GM12878 (cell line): ENCODE data around the gene FAM241A. TPM values are rescaled to one million over a fixed set of nuclear protein-coding genes. Genes with fewer than 3 reads are reported as not detected.
"Not testable (repeated sequence)": the region's sequence is repeated elsewhere in the genome, so short reads cannot be mapped to it uniquely, and the experiment has no call there.

Experiments used
- ATAC-seq: fragments of 200-7000 bp; cut with Tn5 transposase; 3 replicates; pipeline ENCODE4 v1.9.1; 2020; ENCODE audit warnings: mild to moderate bottlenecking, moderate library complexity
- BruUV-seq: library from RNA; stranded (reverse); fragments of 400-500 nt; replicated peaks from 2 replicates; lab custom pipeline; 2021; lab: Mats Ljungman, UMichigan
- CTCF ChIA-PET: fragments of 300-600 bp; sonication (Branson Sonifier 250); formaldehyde crosslinking; extraction: SDS; loops from one replicate; lab custom pipeline; 2021; ENCODE audit warnings: inconsistent platforms; lab: Yijun Ruan, JAX
- POLR2A ChIA-PET: fragments of 350-600 bp; formaldehyde crosslinking; extraction: SDS; loops from one replicate; lab custom pipeline; 2021; ENCODE audit warnings: inconsistent platforms; lab: Charles Lee
- RAD21 ChIA-PET: fragments of 300-600 bp; sonication (Branson Sonifier 250); formaldehyde crosslinking; loops from one replicate; lab custom pipeline; 2023; ENCODE audit warnings: antibody characterized with exemption; ENCODE audit not compliant: unreplicated experiment; lab: Charles Lee
- SMC1A ChIA-PET: fragments of 300-600 bp; sonication (Branson Sonifier 250); formaldehyde crosslinking; loops from one replicate; lab custom pipeline; 2023; ENCODE audit not compliant: unreplicated experiment, uncharacterized antibody; lab: Charles Lee
- DNase-seq: peaks from one replicate; pipeline ENCODE4 v3.0.0-alpha.2; 2011; ENCODE audit warnings: low read depth, low spot score
- FAIRE-seq: peaks from 3 replicates; lab custom pipeline; 2011; peaks lifted over from hg19 to GRCh38; lab: Jason Lieb, UNC
- H2AFZ ChIP-seq: 2 replicates; pipeline ENCODE4 v1.6.0; 2011; ENCODE audit warnings: low read depth, low read length, control low read depth; ENCODE audit not compliant: control insufficient read depth
- H3K27ac ChIP-seq: 2 replicates; pipeline ENCODE4 v1.5.1; 2011; ENCODE audit warnings: control low read depth; ENCODE audit not compliant: control insufficient read depth, insufficient read depth
- H3K27me3 ChIP-seq, 2 experiments: replicated peaks in 1 of 2; 2 replicates each; pipeline versions ENCODE4 v1.6.0 to v1.6.1; 2011; ENCODE audit warnings: low read length in 1 of 2; ENCODE audit not compliant: control insufficient read depth in 2 of 2, insufficient read depth in 2 of 2
- H3K36me3 ChIP-seq, 2 experiments: 2 replicates each; pipeline ENCODE4 v1.5.1; 2011; ENCODE audit warnings: low read length in 1 of 2; ENCODE audit not compliant: control insufficient read depth in 2 of 2, insufficient read depth in 2 of 2
- H3K4me1 ChIP-seq: 2 replicates; pipeline ENCODE4 v1.6.1; 2011; ENCODE audit warnings: mild to moderate bottlenecking, low read length, moderate library complexity, mixed read lengths; ENCODE audit not compliant: control insufficient read depth, insufficient read depth
- H3K4me2 ChIP-seq: 2 replicates; pipeline ENCODE4 v1.6.0; 2011; ENCODE audit warnings: control low read depth; ENCODE audit not compliant: control insufficient read depth, insufficient read depth
- H3K4me3 ChIP-seq: fragments of 200-600 bp; sonication (generic); 2 replicates; pipeline ENCODE4 v1.5.1; 2016
- H3K79me2 ChIP-seq: 2 replicates; pipeline ENCODE4 v1.6.0; 2011; ENCODE audit warnings: low read length; ENCODE audit not compliant: control insufficient read depth, insufficient read depth
- H3K9ac ChIP-seq: 2 replicates; pipeline ENCODE4 v1.8.0; 2011; ENCODE audit warnings: low read length, control low read depth, mixed read lengths; ENCODE audit not compliant: control insufficient read depth, insufficient read depth
- H3K9me3 ChIP-seq: replicated peaks from 3 replicates; pipeline ENCODE4 v1.5.1; 2011; ENCODE audit warnings: mild to moderate bottlenecking, low read length; ENCODE audit not compliant: control insufficient read depth, insufficient read depth
- H4K20me1 ChIP-seq: 2 replicates; pipeline ENCODE4 v1.6.0; 2011; ENCODE audit not compliant: control insufficient read depth, insufficient read depth
- BRCA1 ChIP-seq: IDR thresholded peaks from 2 replicates; pipeline ENCODE4 v1.6.1; 2011; ENCODE audit warnings: low read depth, low read length, improper control_type of control experiment
- EZH2 ChIP-seq: IDR thresholded peaks from 2 replicates; pipeline ENCODE4 v1.6.1; 2012; ENCODE audit warnings: low read depth, mild to moderate bottlenecking, control low read depth, inconsistent platforms, low read length, borderline replicate concordance; ENCODE audit not compliant: control insufficient read depth
- POLR2AphosphoS2 ChIP-seq: IDR thresholded peaks from 2 replicates; pipeline ENCODE4 v1.6.1; 2011; ENCODE audit warnings: low read depth, mild to moderate bottlenecking, low read length, improper control_type of control experiment, moderate library complexity
- SMAD5 ChIP-seq: IDR thresholded peaks from 2 replicates; pipeline ENCODE4 v1.6.1; 2016; ENCODE audit warnings: antibody characterized with exemption, low read depth
- SP1 ChIP-seq: IDR thresholded peaks from one replicate; pipeline ENCODE4 v1.6.1; 2011; ENCODE audit warnings: low read depth, low read length
- STAT1 ChIP-seq: fragments of 450-650 bp; conservative IDR thresholded peaks from 2 replicates; pipeline ENCODE4 v1.6.1; 2014; ENCODE audit warnings: antibody characterized with exemption, mild to moderate bottlenecking
- ZNF622 ChIP-seq: fragments of 450-650 bp; IDR thresholded peaks from 2 replicates; pipeline ENCODE4 v1.6.1; 2017; ENCODE audit warnings: mild to moderate bottlenecking, inconsistent platforms
- WGBS: methylation state at CpG from one replicate; pipeline ENCODE4 v1.1.6; 2016; ENCODE audit warnings: low lambda C conversion rate; ENCODE audit not compliant: insufficient replicate concordance, insufficient coverage; ENCODE audit errors: missing lambda C conversion rate; 5-methylcytosine and 5-hydroxymethylcytosine counted together
- in situ Hi-C: fragments of 300-500 bp; cut with MboI; formaldehyde crosslinking; loops from 9 replicates; pipeline ENCODE4 v1.14.3; 2018; ENCODE audit warnings: mixed read lengths
- intact Hi-C: fragments of 100-400 bp; cut with micrococcal nuclease; formaldehyde crosslinking; loops from one replicate; pipeline ENCODE4 v1.14.2; 2022; ENCODE audit not compliant: unreplicated experiment
- polyA plus RNA-seq, 11 experiments: library from polyadenylated mRNA; depleted of rRNA in 4 of 11; unstranded in 6 of 11; stranded (reverse) in 5 of 11; fragments of >200 nt; fragmentation: Nextera tagmentation in 4 of 11; fragmentation: Illumina TruSeq in 1 of 11; extraction: Ambion mirVana in 4 of 11; extraction: Trizol in 1 of 11; gene quantifications; 1 replicate in 1 of 11; 2 replicates in 10 of 11; pipeline versions ENCODE4 v1.2.1 to v1.2.3, GENCODE V29; 2011 to 2016; ENCODE audit warnings: inconsistent platforms in 2 of 11, missing spikeins in 2 of 11, low read depth in 1 of 11
- total RNA-seq, 4 experiments: library from RNA; depleted of rRNA in 3 of 4; stranded (reverse); fragments of >200 nt in 3 of 4; fragmentation: Illumina TruSeq in 1 of 4; extraction: Trizol in 1 of 4; gene quantifications; 2 replicates each; pipeline versions ENCODE4 v1.2.1 to v1.2.3, GENCODE V29; 2013 to 2021
- TF ChIP-seq, protein P1 (sequence below): fragments of 450-650 bp; formaldehyde crosslinking; IDR thresholded peaks from 2 replicates; pipeline ENCODE4 v1.4.0; 2022; ENCODE audit warnings: mild to moderate bottlenecking, moderate library complexity
- TF ChIP-seq, protein P2 (sequence below): IDR thresholded peaks from 2 replicates; pipeline ENCODE4 v1.6.1; 2012; ENCODE audit warnings: improper control_type of control experiment, low read depth, low read length; ENCODE audit not compliant: insufficient replicate concordance
- TF ChIP-seq, protein P3 (sequence below): fragments of 450-650 bp; IDR thresholded peaks from 2 replicates; pipeline ENCODE4 v1.6.1; 2016; ENCODE audit warnings: mild to moderate bottlenecking

Gene FAM241A
- total and polyA plus RNA-seq, 10 of the 15 experiments (the other 5 are each of a cell fraction or from before 2014, with no cell fraction given), result 0.20 to 7.5 (median 2.4) TPM

DNA sequence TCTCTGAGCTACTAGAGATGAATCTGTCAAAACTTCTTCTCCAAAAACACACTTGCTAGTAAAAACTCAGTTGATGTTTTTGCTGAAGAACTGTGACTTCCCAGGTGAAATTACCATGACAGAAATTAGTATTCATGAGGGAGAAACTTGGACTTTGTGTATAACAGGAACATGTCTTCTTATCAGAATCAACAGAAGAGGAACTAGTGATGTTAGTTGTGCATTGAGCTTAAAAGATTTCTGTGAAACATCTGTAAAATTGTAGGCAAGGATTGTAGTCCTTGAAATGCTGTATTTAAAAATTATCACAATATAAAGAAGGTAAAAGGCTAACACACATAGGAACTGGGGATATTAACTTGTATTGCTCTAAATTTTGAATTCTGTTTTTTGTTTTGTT lies 11.3 kb downstream of the FAM241A start (continued):
- TF ChIP-seq, protein P1, sequence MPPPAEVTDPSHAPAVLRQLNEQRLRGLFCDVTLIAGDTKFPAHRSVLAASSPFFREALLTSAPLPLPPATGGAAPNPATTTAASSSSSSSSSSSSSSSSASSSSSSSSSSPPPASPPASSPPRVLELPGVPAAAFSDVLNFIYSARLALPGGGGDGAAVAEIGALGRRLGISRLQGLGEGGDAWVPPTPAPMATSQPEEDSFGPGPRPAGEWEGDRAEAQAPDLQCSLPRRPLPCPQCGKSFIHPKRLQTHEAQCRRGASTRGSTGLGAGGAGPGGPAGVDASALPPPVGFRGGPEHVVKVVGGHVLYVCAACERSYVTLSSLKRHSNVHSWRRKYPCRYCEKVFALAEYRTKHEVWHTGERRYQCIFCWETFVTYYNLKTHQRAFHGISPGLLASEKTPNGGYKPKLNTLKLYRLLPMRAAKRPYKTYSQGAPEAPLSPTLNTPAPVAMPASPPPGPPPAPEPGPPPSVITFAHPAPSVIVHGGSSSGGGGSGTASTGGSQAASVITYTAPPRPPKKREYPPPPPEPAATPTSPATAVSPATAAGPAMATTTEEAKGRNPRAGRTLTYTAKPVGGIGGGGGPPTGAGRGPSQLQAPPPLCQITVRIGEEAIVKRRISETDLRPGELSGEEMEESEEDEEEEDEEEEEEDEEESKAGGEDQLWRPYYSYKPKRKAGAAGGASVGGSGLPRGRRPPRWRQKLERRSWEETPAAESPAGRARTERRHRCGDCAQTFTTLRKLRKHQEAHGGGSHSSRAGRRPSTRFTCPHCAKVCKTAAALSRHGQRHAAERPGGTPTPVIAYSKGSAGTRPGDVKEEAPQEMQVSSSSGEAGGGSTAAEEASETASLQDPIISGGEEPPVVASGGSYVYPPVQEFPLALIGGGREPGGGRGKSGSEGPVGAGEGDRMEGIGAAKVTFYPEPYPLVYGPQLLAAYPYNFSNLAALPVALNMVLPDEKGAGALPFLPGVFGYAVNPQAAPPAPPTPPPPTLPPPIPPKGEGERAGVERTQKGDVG, result no peak
- TF ChIP-seq SMAD5, result no peak
- TF ChIP-seq, protein P2, sequence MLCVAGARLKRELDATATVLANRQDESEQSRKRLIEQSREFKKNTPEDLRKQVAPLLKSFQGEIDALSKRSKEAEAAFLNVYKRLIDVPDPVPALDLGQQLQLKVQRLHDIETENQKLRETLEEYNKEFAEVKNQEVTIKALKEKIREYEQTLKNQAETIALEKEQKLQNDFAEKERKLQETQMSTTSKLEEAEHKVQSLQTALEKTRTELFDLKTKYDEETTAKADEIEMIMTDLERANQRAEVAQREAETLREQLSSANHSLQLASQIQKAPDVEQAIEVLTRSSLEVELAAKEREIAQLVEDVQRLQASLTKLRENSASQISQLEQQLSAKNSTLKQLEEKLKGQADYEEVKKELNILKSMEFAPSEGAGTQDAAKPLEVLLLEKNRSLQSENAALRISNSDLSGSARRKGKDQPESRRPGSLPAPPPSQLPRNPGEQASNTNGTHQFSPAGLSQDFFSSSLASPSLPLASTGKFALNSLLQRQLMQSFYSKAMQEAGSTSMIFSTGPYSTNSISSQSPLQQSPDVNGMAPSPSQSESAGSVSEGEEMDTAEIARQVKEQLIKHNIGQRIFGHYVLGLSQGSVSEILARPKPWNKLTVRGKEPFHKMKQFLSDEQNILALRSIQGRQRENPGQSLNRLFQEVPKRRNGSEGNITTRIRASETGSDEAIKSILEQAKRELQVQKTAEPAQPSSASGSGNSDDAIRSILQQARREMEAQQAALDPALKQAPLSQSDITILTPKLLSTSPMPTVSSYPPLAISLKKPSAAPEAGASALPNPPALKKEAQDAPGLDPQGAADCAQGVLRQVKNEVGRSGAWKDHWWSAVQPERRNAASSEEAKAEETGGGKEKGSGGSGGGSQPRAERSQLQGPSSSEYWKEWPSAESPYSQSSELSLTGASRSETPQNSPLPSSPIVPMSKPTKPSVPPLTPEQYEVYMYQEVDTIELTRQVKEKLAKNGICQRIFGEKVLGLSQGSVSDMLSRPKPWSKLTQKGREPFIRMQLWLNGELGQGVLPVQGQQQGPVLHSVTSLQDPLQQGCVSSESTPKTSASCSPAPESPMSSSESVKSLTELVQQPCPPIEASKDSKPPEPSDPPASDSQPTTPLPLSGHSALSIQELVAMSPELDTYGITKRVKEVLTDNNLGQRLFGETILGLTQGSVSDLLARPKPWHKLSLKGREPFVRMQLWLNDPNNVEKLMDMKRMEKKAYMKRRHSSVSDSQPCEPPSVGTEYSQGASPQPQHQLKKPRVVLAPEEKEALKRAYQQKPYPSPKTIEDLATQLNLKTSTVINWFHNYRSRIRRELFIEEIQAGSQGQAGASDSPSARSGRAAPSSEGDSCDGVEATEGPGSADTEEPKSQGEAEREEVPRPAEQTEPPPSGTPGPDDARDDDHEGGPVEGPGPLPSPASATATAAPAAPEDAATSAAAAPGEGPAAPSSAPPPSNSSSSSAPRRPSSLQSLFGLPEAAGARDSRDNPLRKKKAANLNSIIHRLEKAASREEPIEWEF, result no peak
- TF ChIP-seq ZNF622, result no peak
- TF ChIP-seq STAT1, result no peak
- TF ChIP-seq SP1, result no peak
- TF ChIP-seq, protein P3, sequence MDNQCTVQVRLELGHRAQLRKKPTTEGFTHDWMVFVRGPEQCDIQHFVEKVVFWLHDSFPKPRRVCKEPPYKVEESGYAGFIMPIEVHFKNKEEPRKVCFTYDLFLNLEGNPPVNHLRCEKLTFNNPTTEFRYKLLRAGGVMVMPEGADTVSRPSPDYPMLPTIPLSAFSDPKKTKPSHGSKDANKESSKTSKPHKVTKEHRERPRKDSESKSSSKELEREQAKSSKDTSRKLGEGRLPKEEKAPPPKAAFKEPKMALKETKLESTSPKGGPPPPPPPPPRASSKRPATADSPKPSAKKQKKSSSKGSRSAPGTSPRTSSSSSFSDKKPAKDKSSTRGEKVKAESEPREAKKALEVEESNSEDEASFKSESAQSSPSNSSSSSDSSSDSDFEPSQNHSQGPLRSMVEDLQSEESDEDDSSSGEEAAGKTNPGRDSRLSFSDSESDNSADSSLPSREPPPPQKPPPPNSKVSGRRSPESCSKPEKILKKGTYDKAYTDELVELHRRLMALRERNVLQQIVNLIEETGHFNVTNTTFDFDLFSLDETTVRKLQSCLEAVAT, result no peak
- no peak for TF ChIP-seq POLR2AphosphoS2
- TF ChIP-seq BRCA1, result no peak
- no peak for TF ChIP-seq EZH2

DNA sequence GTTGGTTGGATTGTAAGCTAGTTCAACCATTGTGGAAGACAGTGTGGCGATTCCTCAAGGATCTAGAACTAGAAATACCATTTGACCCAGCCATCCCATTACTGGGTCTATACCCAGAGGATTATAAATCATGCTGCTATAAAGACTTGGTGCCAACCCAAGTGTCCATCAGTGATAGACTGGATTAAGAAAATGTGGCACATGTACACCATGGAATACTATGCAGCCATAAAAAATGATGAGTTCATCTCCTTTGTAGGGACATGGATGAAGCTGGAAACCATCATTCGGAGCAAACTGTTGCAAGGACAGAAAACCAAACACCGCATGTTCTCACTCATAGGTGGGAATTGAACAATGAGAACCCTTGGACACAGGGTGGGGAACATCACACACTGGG lies 18.5 kb downstream of the FAM241A start:
- H2AFZ ChIP-seq, FAIRE-seq, ATAC-seq, H3K4me2 ChIP-seq, POLR2A ChIA-PET, H4K20me1 ChIP-seq, in situ Hi-C loops, CTCF ChIA-PET, DNase-seq, H3K4me1 ChIP-seq, RAD21 ChIA-PET, H3K79me2 ChIP-seq, H3K9ac ChIP-seq, H3K36me3 ChIP-seq, BruUV-seq, intact Hi-C loops, H3K4me3 ChIP-seq, H3K9me3 ChIP-seq, H3K27ac ChIP-seq, H3K27me3 ChIP-seq: not testable (repeated sequence)
- 94% methylated on average over 3 of the region's 3 CpGs for WGBS
- SMC1A ChIA-PET, result interaction anchor here (1.3 kb wide), 1 partner anchor 16 kb away, joined by 3 read pairs; no protein-coding TSS in a partner anchor
